Measurements from ENCODE around the gene PEX10.

DNA sequence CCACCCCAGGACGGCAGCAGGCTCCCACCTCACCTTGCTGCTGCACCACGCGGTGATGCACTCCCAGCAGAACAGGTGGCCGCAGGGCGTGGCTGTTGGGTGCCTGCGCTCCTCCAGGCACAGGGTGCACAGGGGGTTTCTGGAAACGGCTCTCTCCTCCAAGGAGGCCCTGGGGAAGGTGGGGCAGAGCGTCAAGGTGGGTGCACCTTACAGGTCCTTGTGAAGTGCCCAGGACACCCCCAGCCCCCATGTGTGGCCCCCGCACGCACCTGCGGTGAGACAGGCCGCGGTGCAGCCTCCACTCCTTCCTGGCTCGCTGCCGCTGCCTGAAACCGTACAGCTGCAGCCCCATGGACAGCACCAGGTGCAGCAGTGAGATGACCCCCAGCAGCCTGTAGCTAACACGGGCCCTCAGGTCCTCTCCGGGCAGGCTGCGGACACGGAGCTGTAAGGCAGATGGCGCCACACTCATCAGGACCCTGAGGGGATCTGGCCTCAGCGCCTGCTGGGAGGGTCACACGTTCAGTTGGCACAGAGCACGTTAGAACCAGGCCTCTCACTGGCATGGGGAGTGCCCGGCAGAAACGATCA is 5.8 kb downstream of the PEX10 start:
- TF ChIP-seq, protein P1, sequence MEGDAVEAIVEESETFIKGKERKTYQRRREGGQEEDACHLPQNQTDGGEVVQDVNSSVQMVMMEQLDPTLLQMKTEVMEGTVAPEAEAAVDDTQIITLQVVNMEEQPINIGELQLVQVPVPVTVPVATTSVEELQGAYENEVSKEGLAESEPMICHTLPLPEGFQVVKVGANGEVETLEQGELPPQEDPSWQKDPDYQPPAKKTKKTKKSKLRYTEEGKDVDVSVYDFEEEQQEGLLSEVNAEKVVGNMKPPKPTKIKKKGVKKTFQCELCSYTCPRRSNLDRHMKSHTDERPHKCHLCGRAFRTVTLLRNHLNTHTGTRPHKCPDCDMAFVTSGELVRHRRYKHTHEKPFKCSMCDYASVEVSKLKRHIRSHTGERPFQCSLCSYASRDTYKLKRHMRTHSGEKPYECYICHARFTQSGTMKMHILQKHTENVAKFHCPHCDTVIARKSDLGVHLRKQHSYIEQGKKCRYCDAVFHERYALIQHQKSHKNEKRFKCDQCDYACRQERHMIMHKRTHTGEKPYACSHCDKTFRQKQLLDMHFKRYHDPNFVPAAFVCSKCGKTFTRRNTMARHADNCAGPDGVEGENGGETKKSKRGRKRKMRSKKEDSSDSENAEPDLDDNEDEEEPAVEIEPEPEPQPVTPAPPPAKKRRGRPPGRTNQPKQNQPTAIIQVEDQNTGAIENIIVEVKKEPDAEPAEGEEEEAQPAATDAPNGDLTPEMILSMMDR (conservative IDR thresholded peaks at IDR 0.05): no peak
- no peak for TF ChIP-seq EZH2 (IDR thresholded peaks at IDR 0.05; ENCODE audit: low read depth)

Data from PC-9 (cell line).